ENCODE results near the gene FASTK.

Gene FASTK

DNA sequence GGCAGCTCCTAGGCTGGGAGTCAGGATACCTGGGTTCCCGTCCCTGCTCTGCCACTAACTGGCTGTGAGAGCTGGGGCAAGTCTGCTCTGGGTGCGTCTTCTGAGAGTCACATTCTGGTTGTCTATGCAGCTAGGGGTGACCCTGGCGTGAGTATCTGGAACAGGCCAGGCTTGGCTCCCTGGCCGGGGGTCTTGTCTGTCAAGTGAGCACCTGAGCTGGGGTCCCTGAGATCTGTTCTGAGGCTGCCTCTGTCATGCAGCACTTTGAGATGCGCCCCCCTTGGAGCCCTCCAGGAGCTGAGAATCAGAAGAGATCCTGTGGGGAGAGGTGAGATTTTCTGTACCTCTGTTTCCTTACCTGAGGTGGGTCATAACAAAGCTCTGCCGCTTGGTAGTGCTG, 13.1 kb upstream of the FASTK start:
- ChIA-PET CTCF (no interaction called here), POLR2A (interaction anchor here (1.2 kb wide), 1 partner anchor 9 kb away, joined by 5 read pairs; no protein-coding TSS in a partner anchor)
- TF ChIP-seq HDGF (IDR thresholded peaks at IDR 0.05; ENCODE audit: borderline replicate concordance) (no peak), ZNF384 (IDR thresholded peaks at IDR 0.05) (no peak)
- no peak for DNase-seq (ENCODE audit: extremely low spot score)

DNA sequence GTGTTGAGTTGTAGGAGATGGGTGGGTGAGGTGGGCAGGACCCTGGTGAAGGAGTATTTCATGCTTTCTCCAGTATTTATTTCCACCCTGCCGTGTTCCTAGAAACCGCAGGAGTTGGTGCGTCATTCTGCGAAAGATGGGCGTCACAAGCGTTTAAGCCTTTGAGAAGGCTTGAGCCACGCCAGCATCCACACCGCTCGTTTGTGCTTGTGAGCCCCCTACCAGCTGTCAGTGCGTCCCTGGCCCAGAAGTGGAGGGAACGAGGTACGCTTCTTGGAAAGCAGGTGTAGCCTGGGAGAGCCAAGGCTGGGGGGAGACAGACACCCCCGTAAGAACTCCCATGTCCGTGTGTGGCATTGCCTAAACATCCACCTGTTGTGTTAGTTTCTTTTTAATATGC, 11.4 kb upstream of the FASTK start:
- ChIA-PET CTCF (no interaction called here), POLR2A (interaction anchor here (0.8 kb wide), 1 partner anchor 32 kb away, joined by 3 read pairs; no protein-coding TSS in a partner anchor)
- TF ChIP-seq SUZ12 (IDR thresholded peaks at IDR 0.05) (no peak), ZNF384 (IDR thresholded peaks at IDR 0.05) (no peak), SP1 (IDR thresholded peaks at IDR 0.05) (no peak), ELF4 (IDR thresholded peaks at IDR 0.05) (no peak), ARNT (IDR thresholded peaks at IDR 0.05) (no peak), LEF1 (IDR thresholded peaks at IDR 0.05; ENCODE audit: borderline replicate concordance) (no peak), FOXA1 (IDR thresholded peaks at IDR 0.05) (no peak), NFRKB (IDR thresholded peaks at IDR 0.05) (no peak), FOXM1 (IDR thresholded peaks at IDR 0.05; ENCODE audit: borderline replicate concordance) (no peak), CTBP1 (IDR thresholded peaks at IDR 0.05; ENCODE audit: borderline replicate concordance) (no peak), HDGF (IDR thresholded peaks at IDR 0.05; ENCODE audit: borderline replicate concordance) (no peak), BHLHE40 (IDR thresholded peaks at IDR 0.05; ENCODE audit: borderline replicate concordance) (no peak), L3MBTL2 (conservative IDR thresholded peaks at IDR 0.05) (no peak), FOXK2 (IDR thresholded peaks at IDR 0.05) (no peak)
- TF ChIP-seq, protein P1, sequence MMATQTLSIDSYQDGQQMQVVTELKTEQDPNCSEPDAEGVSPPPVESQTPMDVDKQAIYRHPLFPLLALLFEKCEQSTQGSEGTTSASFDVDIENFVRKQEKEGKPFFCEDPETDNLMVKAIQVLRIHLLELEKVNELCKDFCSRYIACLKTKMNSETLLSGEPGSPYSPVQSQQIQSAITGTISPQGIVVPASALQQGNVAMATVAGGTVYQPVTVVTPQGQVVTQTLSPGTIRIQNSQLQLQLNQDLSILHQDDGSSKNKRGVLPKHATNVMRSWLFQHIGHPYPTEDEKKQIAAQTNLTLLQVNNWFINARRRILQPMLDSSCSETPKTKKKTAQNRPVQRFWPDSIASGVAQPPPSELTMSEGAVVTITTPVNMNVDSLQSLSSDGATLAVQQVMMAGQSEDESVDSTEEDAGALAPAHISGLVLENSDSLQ (IDR thresholded peaks at IDR 0.05): no peak
- DNase-seq (ENCODE audit: extremely low spot score): no peak

DNA sequence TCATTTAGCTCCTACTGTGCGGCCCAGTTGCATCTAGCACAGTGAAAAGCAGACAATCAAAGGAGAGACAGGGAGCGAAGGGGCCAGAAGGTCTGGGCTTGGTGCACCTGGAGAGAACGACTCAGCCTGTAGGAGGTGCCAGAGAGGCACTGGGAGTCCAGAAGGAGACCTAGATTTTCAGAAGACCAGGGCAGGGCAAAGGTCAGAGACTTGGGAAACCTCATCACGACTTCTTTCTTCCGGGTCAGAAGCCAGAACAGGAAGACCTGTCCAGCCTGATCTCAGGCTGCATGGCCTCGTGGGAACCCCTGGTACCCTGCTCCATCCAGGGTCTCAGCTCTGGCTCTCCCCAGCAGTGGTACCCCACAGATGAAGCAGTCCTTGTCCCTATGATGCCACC, 10.8 kb upstream of the FASTK start:
- no peak for TF ChIP-seq FOXA1 (IDR thresholded peaks at IDR 0.05)
- no peak for TF ChIP-seq TARDBP (IDR thresholded peaks at IDR 0.05)
- TF ChIP-seq LEF1 (IDR thresholded peaks at IDR 0.05; ENCODE audit: borderline replicate concordance): no peak
- CTCF ChIA-PET: interaction anchor here (0.6 kb wide), 1 partner anchor 1319 kb away, joined by 3 read pairs; no protein-coding TSS in a partner anchor
- POLR2A ChIA-PET: interaction anchor here (0.8 kb wide), 1 partner anchor 31 kb away, joined by 3 read pairs; no protein-coding TSS in a partner anchor
- DNase-seq (ENCODE audit: extremely low spot score): peak; percentile 62

GRCh38 chr7:151091003-151091402, 10.4 kb upstream of the FASTK start:
- CTCF ChIA-PET: interaction anchor here (0.6 to 1.6 kb wide), 2 partner anchors 20 to 1319 kb away, joined by 3 to 4 read pairs; no protein-coding TSS in a partner anchor
- DNase-seq (ENCODE audit: extremely low spot score): no peak
- POLR2A ChIA-PET: no interaction called here
- TF ChIP-seq ARNT (IDR thresholded peaks at IDR 0.05) (no peak), TARDBP (IDR thresholded peaks at IDR 0.05) (no peak), NFRKB (IDR thresholded peaks at IDR 0.05) (no peak), BHLHE40 (IDR thresholded peaks at IDR 0.05; ENCODE audit: borderline replicate concordance) (no peak), FOXA1 (IDR thresholded peaks at IDR 0.05) (no peak)
- TF ChIP-seq, protein P1 (IDR thresholded peaks at IDR 0.05): no peak

- POLR2A ChIA-PET: interaction anchor here (0.7 to 1.4 kb wide), 2 partner anchors 9 to 20 kb away, joined by 3 read pairs; partner anchors contain the start of gene FASTK
- no peak for DNase-seq (ENCODE audit: extremely low spot score)
- CTCF ChIA-PET: interaction anchor here (0.6 to 1.6 kb wide), 2 partner anchors 16 to 21 kb away, joined by 3 to 4 read pairs; no protein-coding TSS in a partner anchor
- TF ChIP-seq BHLHE40 (IDR thresholded peaks at IDR 0.05; ENCODE audit: borderline replicate concordance) (no peak), CTBP1 (IDR thresholded peaks at IDR 0.05; ENCODE audit: borderline replicate concordance) (no peak), LEF1 (IDR thresholded peaks at IDR 0.05; ENCODE audit: borderline replicate concordance) (no peak), FOXA1 (IDR thresholded peaks at IDR 0.05) (no peak), SUZ12 (IDR thresholded peaks at IDR 0.05) (no peak), FOXK2 (IDR thresholded peaks at IDR 0.05) (no peak), NFRKB (IDR thresholded peaks at IDR 0.05) (no peak), TARDBP (IDR thresholded peaks at IDR 0.05) (no peak), ELF4 (IDR thresholded peaks at IDR 0.05) (no peak), ARNT (IDR thresholded peaks at IDR 0.05) (no peak)
- TF ChIP-seq, protein P1 (IDR thresholded peaks at IDR 0.05): no peak
Observed at GRCh38 chr7:151089893-151090730, 9.5 kb upstream of the FASTK start.

DNA sequence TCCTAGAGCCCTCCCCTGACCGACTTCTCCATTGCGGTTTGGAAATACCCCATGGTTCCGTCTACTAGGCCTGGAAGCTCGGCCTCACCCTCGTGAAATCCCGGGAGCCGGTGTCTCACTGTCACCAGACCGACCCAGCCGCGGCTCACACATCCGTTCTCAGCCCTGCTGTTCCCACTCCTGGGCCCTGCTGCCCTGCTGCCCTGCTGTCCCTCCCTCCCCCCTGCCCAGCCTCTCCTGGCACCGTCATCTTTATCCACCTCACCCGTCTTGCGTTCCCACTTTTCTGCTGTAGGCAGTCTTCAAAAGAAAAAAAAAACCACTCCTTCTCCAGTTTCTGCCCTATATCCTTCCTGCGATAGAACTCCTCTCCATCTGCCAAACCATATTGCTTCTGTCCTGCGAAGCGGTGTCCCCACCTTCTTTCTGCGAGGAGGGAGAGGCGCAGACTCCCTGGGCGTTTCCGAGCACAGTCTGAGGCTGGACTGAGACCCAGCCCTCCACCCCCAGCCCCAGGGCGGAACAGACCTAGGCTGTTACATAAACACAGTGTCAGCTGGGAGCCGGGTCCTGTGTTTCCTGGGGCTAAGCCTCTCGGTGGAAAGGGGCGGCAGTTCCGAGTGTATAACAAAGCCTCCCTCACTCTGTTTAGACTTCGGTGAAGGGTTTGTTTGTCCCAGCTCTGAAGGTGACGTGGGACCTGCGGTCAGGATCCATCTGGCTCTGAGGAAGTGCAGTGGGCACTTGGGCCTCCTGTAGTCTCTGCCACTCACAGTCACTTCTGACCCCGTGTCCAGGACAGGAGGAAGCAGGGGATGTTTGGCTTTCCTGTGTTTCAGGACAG, 8.5 kb upstream of the FASTK start:
- DNase-seq (ENCODE audit: extremely low spot score): no peak
- TF ChIP-seq HDGF (IDR thresholded peaks at IDR 0.05; ENCODE audit: borderline replicate concordance) (0 out of 2 replicates have a peak, but pooled peaks have one; percentile 45), BHLHE40 (IDR thresholded peaks at IDR 0.05; ENCODE audit: borderline replicate concordance) (no peak), SP1 (IDR thresholded peaks at IDR 0.05) (no peak)
- ChIA-PET CTCF (interaction anchor here (1.2 to 1.6 kb wide), 3 partner anchors 12 to 70 kb away, joined by 4 to 5 read pairs (median 4); no protein-coding TSS in a partner anchor), POLR2A (interaction anchor here (0.7 to 1.5 kb wide), 5 partner anchors 8 to 69 kb away, joined by 3 to 4 read pairs (median 3); partner anchors contain the start of genes FASTK and SLC4A2)

Data from HEK293T (cell line).